SH-SY5Y (cell line): ENCODE results near the gene FHDC1.

Experiments
- GATA2 ChIP-seq: IDR thresholded peaks from 2 replicates; pipeline ENCODE4 v1.6.1; 2011; ENCODE audit warnings: mild to moderate bottlenecking, low read depth, low read length
- GATA3 ChIP-seq: IDR thresholded peaks from 2 replicates; pipeline ENCODE4 v1.6.1; 2011; ENCODE audit warnings: low read depth, mild to moderate bottlenecking, low read length, moderate library complexity

- TF ChIP-seq GATA2: no peak
- TF ChIP-seq GATA3: no peak
Observed at GRCh38 chr4:152976212-152976761, 40.2 kb downstream of the FHDC1 start.
